GM12873 (cell line): ENCODE results near the gene SPDYE3.

Source experiments
- CTCF ChIP-seq: IDR thresholded peaks from 2 replicates; pipeline ENCODE4 v1.5.1; 2012; ENCODE audit warnings: low read depth, mild to moderate bottlenecking, moderate library complexity, low read length, control low read depth; ENCODE audit not compliant: insufficient read depth; ENCODE audit errors: missing control alignments

SPDYE3 gene

DNA sequence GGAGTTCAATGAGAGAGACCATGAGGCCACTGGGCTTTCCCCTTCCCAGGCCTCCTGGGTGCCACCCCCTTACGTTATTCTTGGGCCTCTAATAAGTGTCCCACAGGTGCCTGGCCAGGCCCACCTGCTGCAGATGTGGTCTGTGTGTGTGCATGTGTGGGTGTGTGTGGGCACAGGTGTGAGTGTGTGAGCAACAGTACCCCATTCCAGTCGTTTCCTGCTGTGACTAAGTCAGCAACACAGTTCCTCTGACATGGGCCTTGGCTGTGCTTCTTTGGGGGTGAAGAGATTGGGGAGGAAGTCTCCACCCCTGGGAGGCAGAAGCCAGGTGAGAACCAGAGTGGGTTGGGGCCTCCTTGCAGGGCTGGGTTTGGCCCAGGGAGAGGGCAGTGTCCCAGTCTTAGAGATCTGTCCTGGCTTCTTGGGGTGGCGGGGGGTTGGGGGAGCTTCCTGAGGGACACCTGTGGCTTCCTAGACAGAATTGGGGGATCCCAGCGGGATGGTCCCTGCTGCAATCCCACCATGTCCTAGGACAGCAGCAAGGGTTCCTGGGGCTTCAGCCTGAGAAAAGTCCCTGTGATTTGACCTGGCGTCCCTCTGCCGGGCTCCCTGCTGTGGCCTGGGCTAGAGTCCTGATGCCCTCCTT, 46.3 kb downstream of the SPDYE3 start:
- no peak for TF ChIP-seq CTCF

DNA sequence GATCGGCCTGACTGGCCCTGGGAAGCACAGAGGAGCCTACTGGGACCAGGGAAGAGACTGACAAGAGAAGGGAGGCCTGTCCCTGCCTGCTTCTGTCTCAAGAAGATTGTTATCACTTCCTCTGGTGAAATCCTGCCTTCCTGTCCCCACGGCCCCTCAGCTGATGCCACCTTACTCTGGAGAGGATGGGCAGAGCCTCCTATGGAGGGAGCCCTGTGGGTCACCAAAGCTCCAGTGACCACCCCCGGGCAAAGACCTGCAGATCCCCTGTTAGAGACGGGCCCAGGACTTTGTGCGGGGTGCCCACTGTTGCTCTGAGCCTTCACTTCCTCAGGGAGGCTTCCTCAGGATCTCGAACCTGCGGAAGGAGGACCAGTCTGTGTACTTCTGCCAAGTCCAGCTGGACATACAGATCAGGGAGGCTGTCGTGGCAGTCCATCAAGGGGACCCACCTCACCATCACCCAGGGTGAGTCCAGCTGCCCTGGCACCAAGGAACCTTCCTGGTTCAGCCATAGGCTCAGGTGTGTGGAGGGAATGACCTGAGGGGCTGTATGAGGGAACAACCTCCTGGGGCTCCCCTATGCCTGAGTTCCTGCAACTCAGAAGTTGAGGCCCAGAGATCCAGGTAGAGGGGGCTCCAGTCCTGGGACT, 49.0 kb downstream of the SPDYE3 start:
- no peak for TF ChIP-seq CTCF

GRCh38 chr7:100357131-100357561, 49.6 kb downstream of the SPDYE3 start:
- TF ChIP-seq CTCF, result no peak

- peak; percentile 45 for TF ChIP-seq CTCF
These were observed 50.7 kb downstream of the SPDYE3 start, which contains the start of gene PILRB for GRCh38 chr7:100358027-100358856. TSS of gene PILRB (plus strand) at chr7:100358117. CDS start at chr7:100358303, 186 bp downstream.

- TF ChIP-seq CTCF, result no peak
These were observed 51.3 kb downstream of the SPDYE3 start for GRCh38 chr7:100358857-100359212.

- no peak for TF ChIP-seq CTCF
These were observed 52.8 kb downstream of the SPDYE3 start for GRCh38 chr7:100360135-100360854.
